GM15510 (cell line): ENCODE results near the gene ZNF423.

Experiments used
- POLR2A ChIP-seq: IDR thresholded peaks from 3 replicates; pipeline ENCODE4 v1.6.1; 2011; ENCODE audit warnings: borderline replicate concordance; ENCODE audit not compliant: insufficient read length; ENCODE audit errors: extremely low read depth

The ZNF423 gene

DNA sequence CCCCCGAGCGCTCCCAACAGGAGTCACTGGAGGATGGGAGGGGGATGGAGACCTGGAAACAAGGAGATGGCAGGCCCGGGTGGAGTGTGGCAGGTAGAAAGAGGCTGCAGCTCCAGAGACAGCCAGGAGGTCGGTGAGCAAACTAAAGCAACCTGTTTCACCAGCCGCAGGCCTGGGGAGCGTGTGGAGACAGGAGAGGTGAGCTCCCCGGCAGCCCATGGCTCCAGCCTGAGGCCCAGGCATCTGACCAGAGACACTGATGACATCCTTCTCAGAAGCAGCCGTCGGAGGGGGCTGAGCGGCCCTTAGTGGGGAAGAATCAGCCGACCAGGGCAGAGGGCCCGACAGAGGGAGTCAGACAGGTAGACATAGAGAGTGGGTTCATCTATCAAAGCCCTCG lies 165.1 kb downstream of the ZNF423 start:
- TF ChIP-seq POLR2A = no peak

DNA sequence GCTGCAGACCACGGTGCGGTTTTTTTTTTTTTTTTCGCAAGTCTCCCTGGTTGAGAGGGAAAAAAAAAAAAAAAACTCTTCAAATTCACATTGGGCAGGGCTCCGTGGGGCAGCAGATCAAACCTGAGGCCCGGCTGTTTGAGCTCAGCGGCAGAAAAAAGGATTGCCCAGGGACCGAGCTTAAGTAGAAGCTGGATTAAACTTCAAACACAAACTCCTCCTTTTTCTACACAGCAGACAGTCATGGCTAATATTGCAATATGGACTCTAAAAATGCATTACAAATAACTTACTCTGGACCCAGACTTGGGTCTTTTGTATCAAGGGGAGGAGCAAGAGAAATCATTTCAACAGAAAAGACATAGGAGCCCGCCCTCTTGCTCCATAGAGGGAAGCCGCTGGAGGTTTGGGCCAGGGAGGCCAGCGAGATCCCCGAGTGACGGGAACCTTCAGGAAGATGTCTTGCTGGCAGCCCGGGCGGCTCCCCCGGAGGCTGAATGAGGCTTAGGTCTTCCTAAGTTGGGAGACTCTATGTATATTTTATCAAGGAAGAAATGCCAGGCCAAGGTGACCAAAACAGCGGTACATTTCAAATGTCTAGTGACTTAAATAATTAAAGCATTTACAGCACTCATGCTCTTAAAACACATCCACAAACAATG lies 167.7 kb downstream of the ZNF423 start:
- no peak for TF ChIP-seq POLR2A

DNA sequence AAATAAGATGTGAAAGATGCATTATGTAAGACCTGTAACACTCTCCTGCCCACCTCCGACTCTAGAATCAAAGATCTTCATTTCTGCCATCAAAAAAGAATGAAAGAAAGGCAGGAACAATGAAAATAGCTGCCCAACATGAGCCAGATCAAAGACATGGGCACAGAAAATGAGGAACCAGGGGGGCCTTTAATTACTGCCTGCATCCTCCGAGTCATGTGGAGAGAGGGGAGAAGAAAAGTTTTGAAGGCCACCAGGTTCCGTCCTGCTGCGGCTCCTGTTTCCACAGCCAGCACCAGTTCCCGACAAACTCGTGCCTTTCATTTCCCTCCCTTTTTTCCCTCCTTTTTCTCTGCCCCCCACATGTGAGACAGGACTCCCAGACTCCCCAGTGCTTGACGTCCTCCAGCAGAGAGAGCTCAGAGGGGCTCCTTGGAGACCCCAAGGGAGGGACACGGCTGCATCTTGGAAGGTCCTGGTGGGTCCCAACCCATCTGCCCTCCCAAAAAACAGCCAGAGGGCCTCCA lies 168.4 kb downstream of the ZNF423 start:
- TF ChIP-seq POLR2A = no peak

DNA sequence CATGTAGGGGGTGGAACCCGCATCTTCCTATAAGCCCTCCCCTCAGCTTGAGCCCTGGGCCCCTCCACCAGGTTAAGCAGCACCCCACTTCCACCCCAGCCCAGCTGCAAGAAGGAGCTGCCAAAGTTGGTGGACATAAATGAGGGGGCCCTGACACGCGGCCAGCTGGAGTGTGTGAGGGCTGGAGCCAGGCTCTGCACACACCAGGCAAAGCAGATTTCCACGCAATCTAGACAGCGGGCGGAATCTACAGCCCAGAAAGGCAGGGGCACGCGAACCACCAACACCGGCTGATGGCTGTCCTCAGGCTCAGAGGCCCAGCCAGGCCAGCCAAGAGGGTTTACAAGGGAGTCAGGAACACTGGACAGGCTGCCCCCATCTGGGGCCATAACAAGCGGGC lies 171.2 kb downstream of the ZNF423 start:
- TF ChIP-seq POLR2A = no peak

DNA sequence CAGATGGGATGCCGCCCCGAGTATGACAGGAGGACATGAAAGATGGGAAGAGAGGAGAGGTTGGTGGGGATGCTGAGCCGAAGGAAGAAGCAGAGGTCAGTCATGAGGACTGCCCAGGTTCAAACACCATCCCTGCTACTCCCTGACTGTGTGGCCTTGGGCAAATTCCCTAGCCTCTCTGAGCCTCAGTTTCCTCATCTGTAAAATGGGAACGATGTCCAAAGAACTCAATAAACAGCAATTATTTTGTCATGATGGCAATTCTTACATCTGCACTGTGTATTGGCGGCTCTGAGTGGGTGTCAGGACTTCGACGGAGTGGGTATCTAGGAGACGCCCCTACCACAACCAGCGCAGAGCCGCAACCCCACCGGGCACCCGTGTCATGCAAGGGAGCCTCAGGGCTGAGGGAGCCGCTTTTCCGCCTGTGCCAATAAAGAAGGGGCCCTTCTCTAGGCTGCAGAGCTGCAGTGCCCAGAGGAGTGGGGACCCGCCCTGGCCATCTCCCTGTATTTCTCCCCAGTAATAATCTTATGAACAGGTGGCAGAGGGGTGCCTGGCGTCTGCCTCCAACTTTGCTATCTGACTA lies 173.2 kb downstream of the ZNF423 start:
- no peak for TF ChIP-seq POLR2A

DNA sequence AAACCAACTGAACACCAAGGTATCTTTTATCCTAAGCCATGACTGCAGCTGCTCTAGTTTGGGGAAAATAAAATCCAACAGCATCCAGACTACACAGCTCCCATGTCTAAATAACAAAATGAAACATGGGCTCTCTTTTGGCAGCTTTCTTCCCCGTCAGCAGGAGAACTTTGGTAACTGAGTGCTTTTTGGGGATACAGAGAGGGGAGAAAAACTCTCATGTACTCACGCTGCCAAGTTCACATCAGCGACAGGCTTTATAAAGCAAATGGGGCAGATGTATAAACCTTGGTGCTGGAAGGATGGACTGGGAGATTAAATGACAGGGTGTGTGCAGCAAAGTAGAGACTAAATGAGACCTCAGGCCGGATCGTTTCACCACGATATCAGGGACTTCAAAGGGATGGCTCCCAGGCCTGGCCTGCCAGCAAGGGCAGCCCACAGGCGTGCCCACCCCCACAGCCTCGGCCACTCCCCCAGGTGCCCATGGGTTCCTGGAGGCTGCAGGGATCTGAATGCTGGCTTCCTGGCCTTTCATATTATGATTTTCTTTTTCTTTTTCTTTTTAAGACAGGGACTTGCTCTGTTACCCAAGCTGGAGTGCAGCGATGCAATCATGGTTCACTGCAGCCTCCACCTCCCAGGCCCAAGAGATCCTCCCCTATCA lies 174.6 kb downstream of the ZNF423 start:
- no peak for TF ChIP-seq POLR2A

DNA sequence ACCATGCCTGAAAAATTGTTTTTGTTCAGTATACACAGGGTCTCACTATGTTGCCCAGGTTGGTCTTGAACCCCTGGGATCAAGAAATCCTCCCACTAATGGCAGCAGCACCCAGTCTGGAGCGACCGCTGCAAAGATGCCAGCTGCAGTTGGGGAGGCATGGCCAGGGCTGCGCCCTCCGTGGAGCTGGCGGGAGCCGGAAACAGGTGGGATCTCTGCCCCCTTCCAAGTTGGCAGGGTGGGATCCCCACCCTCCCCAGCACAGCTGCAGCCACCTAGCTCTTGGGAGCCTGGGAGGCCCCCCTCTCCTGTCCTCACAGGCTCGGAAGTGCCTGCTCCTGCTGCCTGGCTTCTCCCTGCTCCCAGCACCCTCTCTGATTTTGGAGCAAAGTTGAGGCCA lies 176.8 kb downstream of the ZNF423 start:
- TF ChIP-seq POLR2A = no peak

DNA sequence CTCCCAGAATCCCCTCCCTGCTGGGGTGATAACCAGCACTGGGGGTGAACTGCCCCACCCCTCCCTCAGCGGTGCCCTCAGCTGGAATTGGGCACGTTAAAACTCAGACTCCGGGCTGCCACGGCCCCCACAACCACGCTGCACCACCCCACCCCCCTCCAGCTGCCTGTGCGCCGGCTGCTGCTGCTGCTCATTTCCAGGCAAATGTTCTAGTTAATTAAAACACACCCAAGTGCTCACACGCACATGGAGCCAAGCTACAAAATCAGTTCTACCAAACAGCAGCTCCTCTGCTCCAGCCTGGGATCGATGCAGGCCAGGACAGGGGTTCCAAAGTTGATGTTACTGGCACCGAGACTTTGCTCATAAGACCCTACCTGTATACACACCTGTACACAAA lies 180.5 kb downstream of the ZNF423 start:
- no peak for TF ChIP-seq POLR2A

DNA sequence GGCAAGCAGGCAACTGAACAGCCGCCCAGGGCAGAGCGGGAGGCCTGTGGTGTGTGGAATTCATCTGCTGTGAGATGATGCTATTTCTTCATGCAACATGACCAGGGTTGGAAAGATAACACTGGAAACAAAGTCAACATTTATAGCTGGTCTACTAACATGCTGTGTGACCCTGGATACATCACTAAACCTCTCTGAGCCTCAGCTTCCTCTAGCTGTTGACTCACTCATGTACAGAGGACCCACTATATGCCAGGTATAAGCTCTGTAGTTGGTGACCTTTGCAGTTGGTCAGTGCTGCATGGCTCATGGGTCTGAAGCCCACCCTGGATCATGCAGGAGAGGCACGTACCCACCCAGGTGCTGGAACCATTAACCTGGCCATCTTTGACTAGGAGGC lies 180.9 kb downstream of the ZNF423 start:
- no peak for TF ChIP-seq POLR2A

DNA sequence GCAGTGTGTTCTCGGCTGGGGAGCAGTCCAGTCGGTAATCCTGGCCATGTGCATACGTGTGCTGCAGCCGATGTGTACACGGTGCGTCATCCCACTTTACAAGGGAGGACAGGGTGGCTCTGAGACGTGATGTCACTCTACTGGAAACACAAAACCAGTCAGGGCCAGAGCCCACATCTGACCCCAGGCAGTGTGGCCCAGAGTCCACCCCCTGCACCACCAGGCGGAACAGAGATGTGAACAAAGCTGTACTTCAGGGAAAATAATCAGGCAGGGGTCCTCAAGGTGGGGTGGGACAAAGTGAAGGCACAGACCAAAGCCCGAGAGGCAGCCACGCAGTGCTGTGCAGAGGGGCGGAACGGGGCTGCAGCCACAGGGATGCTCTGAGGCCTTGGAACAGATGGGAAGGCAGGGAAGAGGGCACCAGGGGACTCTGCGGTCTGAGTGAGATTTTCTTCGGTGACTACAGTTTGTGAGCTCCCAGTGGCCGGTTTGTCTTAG lies 181.5 kb downstream of the ZNF423 start:
- no peak for TF ChIP-seq POLR2A

DNA sequence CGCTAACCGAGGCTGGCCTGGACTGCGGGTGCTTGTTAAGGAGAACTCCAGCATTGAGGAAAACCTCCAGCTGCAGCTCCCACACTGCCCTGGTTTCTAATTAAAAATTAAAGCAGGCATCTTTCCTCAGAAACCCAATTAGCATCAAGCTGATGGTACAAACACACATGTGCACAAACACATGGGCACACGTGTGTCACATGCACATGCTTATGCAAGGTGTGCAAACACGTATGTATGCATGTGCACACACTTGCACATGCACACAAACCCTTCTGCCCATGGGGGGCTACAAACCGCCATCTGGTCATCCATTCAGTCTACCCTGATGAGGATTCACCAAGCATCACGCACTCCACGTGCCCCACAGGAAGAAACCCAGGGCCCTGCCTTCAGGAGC lies 182.5 kb downstream of the ZNF423 start:
- TF ChIP-seq POLR2A = no peak

DNA sequence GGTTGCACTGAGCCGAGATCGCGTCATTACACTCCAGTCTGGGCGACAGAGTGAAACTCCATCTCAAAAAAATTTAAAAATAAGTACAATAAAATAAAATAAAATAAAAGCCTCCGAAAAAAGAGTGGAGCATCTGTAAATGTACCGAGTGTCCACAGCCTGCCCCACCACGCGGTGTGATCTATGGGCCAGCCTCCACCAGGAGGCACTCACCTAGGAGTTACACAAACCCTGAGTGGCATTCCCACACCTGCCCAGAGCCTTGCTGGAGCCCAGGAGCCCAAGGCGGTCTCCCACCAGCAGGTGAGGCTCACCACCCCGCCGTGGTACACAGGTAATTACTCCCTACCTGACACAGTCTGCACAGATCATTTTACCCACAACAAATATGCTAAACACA lies 183.2 kb downstream of the ZNF423 start:
- TF ChIP-seq POLR2A = no peak

DNA sequence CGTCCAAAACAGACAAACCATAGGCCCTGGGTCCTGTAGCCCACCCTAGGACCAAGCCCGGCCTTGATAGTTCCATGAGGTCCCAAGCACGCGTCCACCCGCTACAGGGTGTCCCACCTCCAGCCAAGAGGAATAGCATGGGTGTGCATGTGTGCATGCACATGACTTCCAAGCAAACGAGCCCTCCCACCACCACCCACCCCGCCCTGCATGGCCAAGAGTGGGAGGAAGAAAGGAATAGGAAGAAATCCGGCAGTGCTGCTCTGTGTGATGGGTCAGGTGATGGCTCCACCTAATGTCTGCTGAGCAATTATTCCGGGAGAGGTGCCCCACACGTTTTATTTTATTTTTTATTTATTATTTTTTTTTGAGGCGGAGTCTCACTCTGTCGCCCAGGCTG lies 184.6 kb downstream of the ZNF423 start:
- no peak for TF ChIP-seq POLR2A

DNA sequence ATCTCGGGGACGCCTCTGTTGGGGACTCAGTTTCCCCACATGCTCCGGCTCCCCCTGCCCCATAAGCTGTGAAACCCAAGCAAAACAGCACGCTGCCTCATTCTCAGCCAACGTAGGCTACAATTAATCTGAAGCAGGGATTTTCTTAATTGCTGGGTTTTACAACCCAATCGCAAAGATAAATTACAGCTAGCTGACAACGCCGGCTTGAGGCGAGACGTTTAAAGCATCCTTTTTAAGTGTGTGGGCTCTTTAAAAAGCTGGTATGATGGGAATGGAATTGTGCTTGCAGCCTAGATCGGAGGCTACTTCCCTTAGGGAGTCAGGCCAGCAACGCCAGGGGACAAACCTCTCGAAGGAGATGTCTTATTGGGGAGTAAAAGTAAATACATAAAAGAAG lies 185.3 kb downstream of the ZNF423 start:
- no peak for TF ChIP-seq POLR2A

DNA sequence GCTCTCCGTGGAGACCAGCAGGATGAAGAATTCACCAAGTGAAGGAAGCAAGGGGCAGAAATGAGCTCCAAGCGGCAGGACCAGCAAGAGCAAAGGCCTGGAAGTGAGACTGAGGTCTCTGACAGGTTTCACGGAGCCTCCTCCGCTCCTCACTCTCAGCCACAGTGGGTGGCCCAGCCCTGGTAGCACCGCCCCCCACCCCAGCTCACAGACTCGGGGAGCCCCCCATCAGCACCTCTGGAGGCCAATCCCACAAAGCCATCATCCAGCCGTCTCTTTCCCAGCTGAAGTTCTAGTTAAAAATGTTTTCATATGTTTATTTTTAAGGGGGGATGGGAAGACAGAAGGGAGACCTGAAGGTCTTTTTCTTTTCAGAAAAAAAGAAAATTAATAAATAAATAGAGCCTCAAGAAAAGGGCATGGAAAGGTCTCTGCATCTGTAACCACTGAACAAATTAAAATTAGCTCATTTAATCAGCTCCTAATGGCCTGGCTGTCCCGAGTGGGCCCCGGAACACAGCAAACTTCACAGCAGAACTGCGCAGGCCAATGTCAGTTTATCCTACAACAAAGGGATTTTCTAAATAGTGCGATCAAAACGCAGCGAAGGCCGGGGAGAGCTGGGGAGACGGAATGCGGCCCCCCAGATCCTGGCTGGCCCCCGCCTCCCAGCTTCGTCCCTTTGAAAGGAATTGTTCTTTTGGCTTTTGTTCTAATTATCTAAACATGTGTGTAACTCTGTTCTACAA lies 190.3 kb downstream of the ZNF423 start:
- TF ChIP-seq POLR2A = no peak
